Endothelial cell of umbilical vein (primary cell): Measurements from ENCODE around the gene EPS8. TPM values are rescaled to one million over a fixed set of nuclear protein-coding genes. Genes with fewer than 3 reads are reported as not detected.

Experiments used
- BruUV-seq: library from RNA; stranded (reverse); fragments of 400-500 nt; replicated peaks from 2 replicates; lab custom pipeline; 2021; lab: Mats Ljungman, UMichigan
- CTCF ChIA-PET: fragments of 300-600, 350-600 bp; sonication (Branson Sonifier 250); formaldehyde crosslinking; loops from one replicate; lab custom pipeline; 2021; ENCODE audit warnings: antibody characterized with exemption, inconsistent platforms; lab: Charles Lee
- POLR2A ChIA-PET: fragments of 300-600, 350-600 bp; sonication (Branson Sonifier 250); formaldehyde crosslinking; loops from one replicate; lab custom pipeline; 2021; ENCODE audit warnings: antibody characterized with exemption, inconsistent platforms; lab: Charles Lee
- DNase-seq: peaks from one replicate; pipeline ENCODE4 v3.0.0-alpha.2; 2011; ENCODE audit warnings: low read depth, low spot score
- FAIRE-seq: peaks from 2 replicates; lab custom pipeline; 2011; peaks lifted over from hg19 to GRCh38; lab: Jason Lieb, UNC
- H2AFZ ChIP-seq: 2 replicates; pipeline ENCODE4 v1.6.0; 2012; ENCODE audit warnings: low read depth, low read length, control low read depth, inconsistent platforms
- H3K27ac ChIP-seq: 2 replicates; pipeline ENCODE4 v1.5.1; 2011; ENCODE audit warnings: low read depth, mild to moderate bottlenecking, control low read depth, low read length, moderate library complexity; ENCODE audit not compliant: insufficient read depth
- H3K27me3 ChIP-seq, 2 experiments: 2 replicates each; pipeline versions ENCODE4 v1.6.0 to v1.6.1; 2011; ENCODE audit warnings: low read length in 2 of 2, mixed read lengths in 1 of 2; ENCODE audit not compliant: control insufficient read depth in 2 of 2, insufficient read depth in 2 of 2
- H3K36me3 ChIP-seq, 2 experiments: 2 replicates in 1 of 2; 3 replicates in 1 of 2; pipeline ENCODE4 v1.5.1; 2011; ENCODE audit warnings: low read length in 2 of 2, mild to moderate bottlenecking in 1 of 2, moderate library complexity in 1 of 2; ENCODE audit not compliant: control insufficient read depth in 2 of 2, insufficient read depth in 2 of 2; ENCODE audit errors: extremely low read depth in 1 of 2
- H3K4me1 ChIP-seq: 3 replicates; pipeline ENCODE4 v1.5.1; 2011; ENCODE audit warnings: mild to moderate bottlenecking, low read length; ENCODE audit not compliant: control insufficient read depth, insufficient read depth; ENCODE audit errors: extremely low read depth
- H3K4me2 ChIP-seq: 2 replicates; pipeline ENCODE4 v1.6.1; 2011; ENCODE audit warnings: low read length, control low read depth, mixed read lengths; ENCODE audit not compliant: insufficient read depth
- H3K4me3 ChIP-seq, 3 experiments: fragments of 200-600 bp in 1 of 3; sonication (generic), shearing (Covaris generic) in 1 of 3; replicated peaks in 1 of 3; 2 replicates each; pipeline ENCODE4 v1.5.1; 2011 to 2016; ENCODE audit warnings: control low read depth in 3 of 3, low read length in 3 of 3, mild to moderate bottlenecking in 2 of 3, inconsistent platforms in 1 of 3, low read depth in 1 of 3, moderate library complexity in 1 of 3; ENCODE audit not compliant: insufficient read depth in 1 of 3
- H3K79me2 ChIP-seq: 2 replicates; pipeline ENCODE4 v1.6.0; 2012; ENCODE audit warnings: low read length, inconsistent platforms; ENCODE audit not compliant: control insufficient read depth, insufficient read depth
- H3K9ac ChIP-seq: replicated peaks from 2 replicates; pipeline ENCODE3; 2011; ENCODE audit warnings: low read length, control low read depth; ENCODE audit not compliant: insufficient read depth; ENCODE audit errors: extremely low read depth
- H3K9me1 ChIP-seq: replicated peaks from 3 replicates; pipeline ENCODE4 v1.6.0; 2011; ENCODE audit warnings: mild to moderate bottlenecking, low read length; ENCODE audit not compliant: control insufficient read depth, insufficient read depth; ENCODE audit errors: extremely low read depth
- H3K9me3 ChIP-seq: replicated peaks from 2 replicates; pipeline ENCODE4 v1.5.1; 2012; ENCODE audit warnings: low read length, inconsistent platforms; ENCODE audit not compliant: control insufficient read depth, insufficient read depth
- H4K20me1 ChIP-seq: replicated peaks from 2 replicates; pipeline ENCODE3; 2011; ENCODE audit warnings: mild to moderate bottlenecking, low read length; ENCODE audit not compliant: control insufficient read depth, insufficient read depth; ENCODE audit errors: extremely low read depth
- CTCF ChIP-seq, 2 donors: IDR thresholded peaks; 1 replicate in 1 of 2; 2 replicates in 1 of 2; pipeline ENCODE4 v1.5.1; 2011; ENCODE audit warnings: low read length in 2 of 2, mild to moderate bottlenecking in 2 of 2, moderate library complexity in 2 of 2, control low read depth in 1 of 2, inconsistent platforms in 1 of 2, low read depth in 1 of 2; ENCODE audit not compliant: insufficient read depth in 1 of 2; ENCODE audit errors: extremely low read depth in 1 of 2
- EZH2 ChIP-seq: IDR thresholded peaks from 2 replicates; pipeline ENCODE4 v1.6.1; 2012; ENCODE audit warnings: borderline replicate concordance, low read depth, mild to moderate bottlenecking, moderate library complexity, low read length, inconsistent platforms; ENCODE audit not compliant: severe bottlenecking
- FOS ChIP-seq: IDR thresholded peaks from 2 replicates; pipeline ENCODE4 v1.6.1; 2011; ENCODE audit warnings: mild to moderate bottlenecking, low read length, moderate library complexity, borderline replicate concordance; ENCODE audit not compliant: insufficient read depth
- GATA2 ChIP-seq: IDR thresholded peaks from 2 replicates; pipeline ENCODE4 v1.7.0; 2011; ENCODE audit warnings: low read depth, mild to moderate bottlenecking, moderate library complexity, mixed read lengths, low read length; ENCODE audit not compliant: insufficient read length, insufficient read depth
- JUN ChIP-seq: IDR thresholded peaks from 2 replicates; pipeline ENCODE4 v1.6.1; 2011; ENCODE audit warnings: borderline replicate concordance, low read depth; ENCODE audit not compliant: insufficient read length, insufficient read depth
- MAX ChIP-seq: IDR thresholded peaks from 2 replicates; pipeline ENCODE4 v1.6.1; 2011; ENCODE audit not compliant: insufficient read depth, insufficient read length
- MYC ChIP-seq: IDR thresholded peaks from one replicate; pipeline ENCODE4 v1.6.1; 2011; ENCODE audit warnings: mild to moderate bottlenecking, low read depth, low read length
- POLR2A ChIP-seq: IDR thresholded peaks from 2 replicates; pipeline ENCODE4 v1.6.1; 2012; ENCODE audit warnings: low read depth, mild to moderate bottlenecking, control low read depth, low read length
- POLR2AphosphoS5 ChIP-seq: IDR thresholded peaks from 2 replicates; pipeline ENCODE4 v1.6.1; 2012; ENCODE audit warnings: low read depth, mild to moderate bottlenecking, control low read depth, low read length, moderate library complexity; ENCODE audit not compliant: insufficient read depth
- dilution Hi-C: fragments of 300-500 bp; cut with MboI; formaldehyde crosslinking; loops from one replicate; pipeline ENCODE4 v1.15.0; 2019; ENCODE audit warnings: low sequenced_read_pairs; ENCODE audit not compliant: extremely low pct_ligation_motif_present
- intact Hi-C: fragments of 100-400 bp; cut with micrococcal nuclease; formaldehyde crosslinking; loops from one replicate; pipeline ENCODE4 v1.10.0; 2022
- polyA plus RNA-seq, 4 experiments: library from polyadenylated mRNA; depleted of rRNA in 3 of 4; stranded (reverse) in 3 of 4; unstranded in 1 of 4; fragments of >200 nt; gene quantifications; 2 replicates each; pipeline versions ENCODE4 v1.2.1 to v1.2.3, GENCODE V29; 2011 to 2012; ENCODE audit warnings: missing spikeins in 1 of 4
- total RNA-seq: library from RNA; stranded (reverse); gene quantifications from 2 replicates; pipeline ENCODE4 v1.2.3, GENCODE V29; 2021

EPS8 gene
- total and polyA plus RNA-seq, 2 donors (not counting 3 experiments of a cell fraction or from before 2014, with no cell fraction given): 8.4 to 11.9 TPM

DNA sequence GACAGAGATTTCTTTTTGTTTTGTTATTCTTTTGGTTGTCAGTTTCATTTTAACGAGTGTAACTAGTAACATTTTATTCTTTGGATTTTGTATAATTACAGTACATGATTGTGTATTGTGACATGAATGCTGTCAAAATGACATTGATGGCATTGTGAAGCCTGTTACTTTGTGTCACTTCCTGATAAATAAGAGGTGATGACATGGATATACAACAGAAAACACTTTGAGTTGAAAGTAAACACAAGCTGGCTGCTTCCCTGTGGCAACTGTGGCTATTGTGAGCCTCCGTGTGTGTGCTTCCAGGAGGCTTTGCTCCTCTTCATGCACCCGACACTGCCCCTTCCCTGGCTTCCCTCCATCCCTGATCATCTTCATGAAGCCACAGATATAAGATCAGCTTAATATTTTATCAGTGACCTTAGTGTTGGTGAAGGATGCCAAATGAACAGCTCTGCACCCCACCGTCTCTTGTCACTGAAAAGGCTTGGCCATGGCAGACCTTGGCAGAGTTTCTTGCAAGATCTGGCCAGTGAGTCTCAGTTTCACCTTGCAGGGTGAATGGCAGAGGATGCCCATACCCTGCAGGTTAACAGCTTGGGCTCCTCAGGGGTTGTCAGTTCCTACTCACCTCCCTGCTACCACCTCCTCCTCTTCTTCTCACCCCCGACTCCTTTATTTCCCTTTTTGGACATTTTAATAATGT is 191.9 kb downstream of the EPS8 start:
- Histone ChIP-seq H3K27ac (no peak overlapping the region), H3K9ac (no peak overlapping the region), H2AFZ (no peak overlapping the region), H3K4me2 (no peak overlapping the region), H3K9me3 (no peaks in the 10 kb centered on the region), H3K79me2 (no peaks in the 10 kb centered on the region), H3K9me1 (no peaks in the 10 kb centered on the region), H3K4me3 (no peak overlapping the region), H4K20me1 (no peaks in the 10 kb centered on the region), H3K4me1 (peaks cover 31% of the 10 kb centered on the region), H3K27me3 (no peaks in the 10 kb centered on the region), H3K36me3 (no peaks in the 10 kb centered on the region)
- no TSS peak for BruUV-seq
- dilution Hi-C loops: no loop called here
- CTCF ChIA-PET: interaction anchor here (1.0 kb wide), 1 partner anchor 13 kb away, joined by 3 read pairs; no protein-coding TSS in a partner anchor
- DNase-seq (no peak), FAIRE-seq (no peak)
- POLR2A ChIA-PET: no interaction called here
- TF ChIP-seq POLR2A (no peak), JUN (no peak), FOS (no peak), MYC (no peak), EZH2 (no peak), CTCF (IDR thresholded peaks at IDR 0.05; ENCODE audit: extremely low read depth in 1 of 2, insufficient read depth in 1 of 2, low read depth in 1 of 2, low read length in 2 of 2) (no peak), POLR2AphosphoS5 (no peak), GATA2 (no peak), MAX (no peak)
- intact Hi-C loops: no loop called here
